WTC11 (cell line): ENCODE measurements around the gene DRC3.

Source experiments
- CREB1 ChIP-seq: sonication (generic); formaldehyde crosslinking; IDR thresholded peaks from 2 replicates; pipeline ENCODE4 v1.8.0; 2023; ENCODE audit warnings: mild to moderate bottlenecking, missing genetic modification reagents
- ETV6 ChIP-seq: sonication (generic); formaldehyde crosslinking; IDR thresholded peaks from 2 replicates; pipeline ENCODE4 v1.8.1; 2022; ENCODE audit warnings: mild to moderate bottlenecking, missing genetic modification reagents
- FOXJ3 ChIP-seq: sonication (generic); formaldehyde crosslinking; IDR thresholded peaks from 2 replicates; pipeline ENCODE4 v1.9.0; 2021; ENCODE audit warnings: missing genetic modification reagents, mild to moderate bottlenecking, borderline replicate concordance
- MXD4 ChIP-seq: fragments of 250-450 bp; sonication (Bioruptor Pico); IDR thresholded peaks from 2 replicates; pipeline ENCODE4 v1.8.0; 2021; ENCODE audit warnings: mild to moderate bottlenecking, moderate library complexity, borderline replicate concordance
- RELA ChIP-seq: sonication (generic); formaldehyde crosslinking; IDR thresholded peaks from 2 replicates; pipeline ENCODE4 v1.8.1; 2022; ENCODE audit warnings: missing genetic modification reagents, mild to moderate bottlenecking, borderline replicate concordance
- ZNF121 ChIP-seq: sonication (generic); formaldehyde crosslinking; IDR thresholded peaks from 2 replicates; pipeline ENCODE4 v1.8.0; 2023; ENCODE audit warnings: missing genetic modification reagents
- TF ChIP-seq, protein P1 (sequence below): sonication (generic); formaldehyde crosslinking; IDR thresholded peaks from 2 replicates; pipeline ENCODE4 v1.8.0; 2022; ENCODE audit warnings: mild to moderate bottlenecking, missing genetic modification reagents
- TF ChIP-seq, protein P2 (sequence below): sonication (generic); formaldehyde crosslinking; IDR thresholded peaks from 2 replicates; pipeline ENCODE4 v1.8.1; 2022; ENCODE audit warnings: low read depth, mild to moderate bottlenecking, moderate library complexity, missing genetic modification reagents, borderline replicate concordance
- TF ChIP-seq, protein P3 (sequence below): sonication (generic); formaldehyde crosslinking; conservative IDR thresholded peaks from 2 replicates; pipeline ENCODE4 v1.8.1; 2022; ENCODE audit warnings: mild to moderate bottlenecking, missing genetic modification reagents
- TF ChIP-seq, protein P4 (sequence below): sonication (generic); formaldehyde crosslinking; IDR thresholded peaks from 2 replicates; pipeline ENCODE4 v1.8.1; 2023; ENCODE audit warnings: mild to moderate bottlenecking, missing genetic modification reagents
- TF ChIP-seq, protein P5 (sequence below): fragments of 200-600 bp; IDR thresholded peaks from 2 replicates; pipeline ENCODE4 v1.8.0; 2022; ENCODE audit warnings: antibody characterized with exemption
- TF ChIP-seq, protein P6 (sequence below): sonication (generic); formaldehyde crosslinking; IDR thresholded peaks from 2 replicates; pipeline ENCODE4 v1.8.1; 2022; ENCODE audit warnings: missing genetic modification reagents, borderline replicate concordance
- TF ChIP-seq, protein P7 (sequence below): sonication (generic); formaldehyde crosslinking; IDR thresholded peaks from 2 replicates; pipeline ENCODE4 v1.8.0; 2023; ENCODE audit warnings: missing genetic modification reagents

DNA sequence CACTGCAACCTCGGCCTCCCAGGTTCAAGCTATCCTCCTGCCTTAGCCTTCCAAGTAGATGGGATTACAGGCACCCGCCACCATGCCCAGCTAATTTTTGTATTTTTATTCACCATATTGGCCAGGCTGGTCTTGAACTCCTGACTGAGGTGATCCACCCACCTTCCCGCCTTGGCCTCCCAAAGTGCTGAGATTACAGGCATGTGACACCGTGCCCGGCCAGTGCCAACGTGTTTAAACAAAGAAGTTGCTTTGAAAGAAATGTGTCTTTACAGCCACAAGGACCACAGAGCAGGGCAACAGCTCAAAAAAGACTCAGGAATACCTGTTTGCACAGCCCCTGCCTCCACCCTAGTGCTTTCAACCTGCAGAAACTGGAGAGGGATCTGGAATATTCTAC, 41.3 kb downstream of the DRC3 start:
- TF ChIP-seq, protein P1, sequence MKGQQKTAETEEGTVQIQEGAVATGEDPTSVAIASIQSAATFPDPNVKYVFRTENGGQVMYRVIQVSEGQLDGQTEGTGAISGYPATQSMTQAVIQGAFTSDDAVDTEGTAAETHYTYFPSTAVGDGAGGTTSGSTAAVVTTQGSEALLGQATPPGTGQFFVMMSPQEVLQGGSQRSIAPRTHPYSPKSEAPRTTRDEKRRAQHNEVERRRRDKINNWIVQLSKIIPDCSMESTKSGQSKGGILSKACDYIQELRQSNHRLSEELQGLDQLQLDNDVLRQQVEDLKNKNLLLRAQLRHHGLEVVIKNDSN: no peak
- TF ChIP-seq RELA (no peak), ZNF121 (CRISPR knock-in tag) (no peak), MXD4 (CRISPR knock-in tag) (no peak), ETV6 (no peak), CREB1 (CRISPR knock-in tag) (no peak), FOXJ3 (CRISPR knock-in tag) (no peak)
- TF ChIP-seq, protein P2, sequence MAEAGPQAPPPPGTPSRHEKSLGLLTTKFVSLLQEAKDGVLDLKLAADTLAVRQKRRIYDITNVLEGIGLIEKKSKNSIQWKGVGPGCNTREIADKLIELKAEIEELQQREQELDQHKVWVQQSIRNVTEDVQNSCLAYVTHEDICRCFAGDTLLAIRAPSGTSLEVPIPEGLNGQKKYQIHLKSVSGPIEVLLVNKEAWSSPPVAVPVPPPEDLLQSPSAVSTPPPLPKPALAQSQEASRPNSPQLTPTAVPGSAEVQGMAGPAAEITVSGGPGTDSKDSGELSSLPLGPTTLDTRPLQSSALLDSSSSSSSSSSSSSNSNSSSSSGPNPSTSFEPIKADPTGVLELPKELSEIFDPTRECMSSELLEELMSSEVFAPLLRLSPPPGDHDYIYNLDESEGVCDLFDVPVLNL: no peak
- TF ChIP-seq, protein P3, sequence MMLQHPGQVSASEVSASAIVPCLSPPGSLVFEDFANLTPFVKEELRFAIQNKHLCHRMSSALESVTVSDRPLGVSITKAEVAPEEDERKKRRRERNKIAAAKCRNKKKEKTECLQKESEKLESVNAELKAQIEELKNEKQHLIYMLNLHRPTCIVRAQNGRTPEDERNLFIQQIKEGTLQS (CRISPR knock-in tag): no peak
- TF ChIP-seq, protein P4, sequence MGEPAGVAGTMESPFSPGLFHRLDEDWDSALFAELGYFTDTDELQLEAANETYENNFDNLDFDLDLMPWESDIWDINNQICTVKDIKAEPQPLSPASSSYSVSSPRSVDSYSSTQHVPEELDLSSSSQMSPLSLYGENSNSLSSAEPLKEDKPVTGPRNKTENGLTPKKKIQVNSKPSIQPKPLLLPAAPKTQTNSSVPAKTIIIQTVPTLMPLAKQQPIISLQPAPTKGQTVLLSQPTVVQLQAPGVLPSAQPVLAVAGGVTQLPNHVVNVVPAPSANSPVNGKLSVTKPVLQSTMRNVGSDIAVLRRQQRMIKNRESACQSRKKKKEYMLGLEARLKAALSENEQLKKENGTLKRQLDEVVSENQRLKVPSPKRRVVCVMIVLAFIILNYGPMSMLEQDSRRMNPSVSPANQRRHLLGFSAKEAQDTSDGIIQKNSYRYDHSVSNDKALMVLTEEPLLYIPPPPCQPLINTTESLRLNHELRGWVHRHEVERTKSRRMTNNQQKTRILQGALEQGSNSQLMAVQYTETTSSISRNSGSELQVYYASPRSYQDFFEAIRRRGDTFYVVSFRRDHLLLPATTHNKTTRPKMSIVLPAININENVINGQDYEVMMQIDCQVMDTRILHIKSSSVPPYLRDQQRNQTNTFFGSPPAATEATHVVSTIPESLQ (CRISPR knock-in tag): no peak
- TF ChIP-seq, protein P5, sequence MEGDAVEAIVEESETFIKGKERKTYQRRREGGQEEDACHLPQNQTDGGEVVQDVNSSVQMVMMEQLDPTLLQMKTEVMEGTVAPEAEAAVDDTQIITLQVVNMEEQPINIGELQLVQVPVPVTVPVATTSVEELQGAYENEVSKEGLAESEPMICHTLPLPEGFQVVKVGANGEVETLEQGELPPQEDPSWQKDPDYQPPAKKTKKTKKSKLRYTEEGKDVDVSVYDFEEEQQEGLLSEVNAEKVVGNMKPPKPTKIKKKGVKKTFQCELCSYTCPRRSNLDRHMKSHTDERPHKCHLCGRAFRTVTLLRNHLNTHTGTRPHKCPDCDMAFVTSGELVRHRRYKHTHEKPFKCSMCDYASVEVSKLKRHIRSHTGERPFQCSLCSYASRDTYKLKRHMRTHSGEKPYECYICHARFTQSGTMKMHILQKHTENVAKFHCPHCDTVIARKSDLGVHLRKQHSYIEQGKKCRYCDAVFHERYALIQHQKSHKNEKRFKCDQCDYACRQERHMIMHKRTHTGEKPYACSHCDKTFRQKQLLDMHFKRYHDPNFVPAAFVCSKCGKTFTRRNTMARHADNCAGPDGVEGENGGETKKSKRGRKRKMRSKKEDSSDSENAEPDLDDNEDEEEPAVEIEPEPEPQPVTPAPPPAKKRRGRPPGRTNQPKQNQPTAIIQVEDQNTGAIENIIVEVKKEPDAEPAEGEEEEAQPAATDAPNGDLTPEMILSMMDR: no peak
- TF ChIP-seq, protein P6, sequence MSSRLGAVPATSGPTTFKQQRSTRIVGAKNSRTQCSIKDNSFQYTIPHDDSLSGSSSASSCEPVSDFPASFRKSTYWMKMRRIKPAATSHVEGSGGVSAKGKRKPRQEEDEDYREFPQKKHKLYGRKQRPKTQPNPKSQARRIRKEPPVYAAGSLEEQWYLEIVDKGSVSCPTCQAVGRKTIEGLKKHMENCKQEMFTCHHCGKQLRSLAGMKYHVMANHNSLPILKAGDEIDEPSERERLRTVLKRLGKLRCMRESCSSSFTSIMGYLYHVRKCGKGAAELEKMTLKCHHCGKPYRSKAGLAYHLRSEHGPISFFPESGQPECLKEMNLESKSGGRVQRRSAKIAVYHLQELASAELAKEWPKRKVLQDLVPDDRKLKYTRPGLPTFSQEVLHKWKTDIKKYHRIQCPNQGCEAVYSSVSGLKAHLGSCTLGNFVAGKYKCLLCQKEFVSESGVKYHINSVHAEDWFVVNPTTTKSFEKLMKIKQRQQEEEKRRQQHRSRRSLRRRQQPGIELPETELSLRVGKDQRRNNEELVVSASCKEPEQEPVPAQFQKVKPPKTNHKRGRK (CRISPR knock-in tag): no peak
- TF ChIP-seq, protein P7, sequence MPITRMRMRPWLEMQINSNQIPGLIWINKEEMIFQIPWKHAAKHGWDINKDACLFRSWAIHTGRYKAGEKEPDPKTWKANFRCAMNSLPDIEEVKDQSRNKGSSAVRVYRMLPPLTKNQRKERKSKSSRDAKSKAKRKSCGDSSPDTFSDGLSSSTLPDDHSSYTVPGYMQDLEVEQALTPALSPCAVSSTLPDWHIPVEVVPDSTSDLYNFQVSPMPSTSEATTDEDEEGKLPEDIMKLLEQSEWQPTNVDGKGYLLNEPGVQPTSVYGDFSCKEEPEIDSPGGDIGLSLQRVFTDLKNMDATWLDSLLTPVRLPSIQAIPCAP: no peak
